ENCODE measurements around the gene CD244.

CD244 gene

GRCh38 chr1:160844447-160845232, 18.0 kb downstream of the CD244 start:
- no peak for DNase-seq

- no peak for DNase-seq
Measured at GRCh38 chr1:160841079-160841478, 21.6 kb downstream of the CD244 start.

- no peak for DNase-seq
Measured at GRCh38 chr1:160839746-160840145, 22.9 kb downstream of the CD244 start.

- DNase-seq, result no peak
Measured at GRCh38 chr1:160838888-160839287, 23.8 kb downstream of the CD244 start.

GRCh38 chr1:160837558-160838205, 25.0 kb downstream of the CD244 start:
- DNase-seq, result no peak

- DNase-seq, result no peak
Measured at GRCh38 chr1:160836981-160837557, 25.6 kb downstream of the CD244 start.

GRCh38 chr1:160836561-160836960, 26.1 kb downstream of the CD244 start:
- DNase-seq, result no peak

GRCh38 chr1:160835751-160836150, 26.9 kb downstream of the CD244 start:
- DNase-seq, result no peak

GRCh38 chr1:160834945-160835565, 27.6 kb downstream of the CD244 start:
- no peak for DNase-seq

GRCh38 chr1:160830321-160831153, 32.1 kb downstream of the CD244 start:
- DNase-seq, result no peak

GRCh38 chr1:160829766-160830165, 32.9 kb downstream of the CD244 start:
- no peak for DNase-seq

- DNase-seq, result no peak
Measured at GRCh38 chr1:160827418-160827817, 35.3 kb downstream of the CD244 start.

GRCh38 chr1:160826546-160826945, 36.1 kb downstream of the CD244 start:
- DNase-seq, result no peak

GRCh38 chr1:160823296-160823695, 39.4 kb downstream of the CD244 start:
- no peak for DNase-seq

- no peak for DNase-seq
Measured at GRCh38 chr1:160821627-160822026, 41.1 kb downstream of the CD244 start.

GRCh38 chr1:160819186-160819585, 43.5 kb downstream of the CD244 start:
- DNase-seq, result no peak

GRCh38 chr1:160818207-160818937, 44.3 kb downstream of the CD244 start:
- no peak for DNase-seq

GRCh38 chr1:160814856-160815255, 47.8 kb downstream of the CD244 start:
- DNase-seq, result no peak

- no peak for DNase-seq
Measured at GRCh38 chr1:160814316-160814715, 48.4 kb downstream of the CD244 start.

GRCh38 chr1:160813215-160813614, 49.5 kb downstream of the CD244 start:
- no peak for DNase-seq

GRCh38 chr1:160811147-160811546, 51.5 kb downstream of the CD244 start:
- DNase-seq, result no peak

- DNase-seq, result no peak
Measured at GRCh38 chr1:160810486-160810885, 52.2 kb downstream of the CD244 start.
